Stimulated activated naive B cell treated with anti-CD40 and anti-IgM and Interleukin-4, amounts not matched to agents 10 μg/mL and 1 μg/mL and 100 μg/mL, for 72 hours (primary cell): ENCODE results near the gene SHISA9.

ENCODE experiments used
- ATAC-seq, 2 donors: fragments of 150-1000 bp; cut with Tn5 transposase; replicated peaks; 2 replicates each; pipeline ENCODE4 v1.10.0; 2021; ENCODE audit warnings: moderate library complexity in 1 of 2
- DNase-seq: peaks from one replicate; pipeline ENCODE4 v3.0.0; 2021
- H3K27ac Mint-ChIP-seq: one replicate; pipeline ENCODE4 v1.8.0; 2022; ENCODE audit warnings: mild to moderate bottlenecking, mixed read lengths
- H3K27me3 Mint-ChIP-seq, 2 donors: one replicate each; pipeline ENCODE4 v1.8.0; 2022; ENCODE audit warnings: mixed read lengths in 2 of 2
- H3K36me3 Mint-ChIP-seq, 2 donors: one replicate each; pipeline ENCODE4 v1.8.0; 2022; ENCODE audit warnings: mixed read lengths in 2 of 2, mild to moderate bottlenecking in 1 of 2
- H3K4me1 Mint-ChIP-seq, 2 donors: one replicate each; pipeline ENCODE4 v1.8.0; 2022; ENCODE audit warnings: mixed read lengths in 2 of 2, mild to moderate bottlenecking in 1 of 2
- H3K4me3 Mint-ChIP-seq, 2 donors: one replicate each; pipeline ENCODE4 v1.8.0; 2022; ENCODE audit warnings: mild to moderate bottlenecking in 2 of 2, mixed read lengths in 2 of 2, moderate library complexity in 1 of 2
- H3K9me3 Mint-ChIP-seq, 2 donors: one replicate each; pipeline ENCODE4 v1.8.0; 2022; ENCODE audit warnings: mixed read lengths in 2 of 2, mild to moderate bottlenecking in 1 of 2

SHISA9 gene

GRCh38 chr16:13130586-13130985 lies 229.2 kb downstream of the SHISA9 start:
- ATAC-seq (no peak), DNase-seq (no peak)
- Mint-ChIP-seq H3K27ac (no peak overlapping the region), H3K9me3 (peaks cover 10 to 13% of the 10 kb centered on the region in 2 donors), H3K4me1 (no peaks in the 10 kb centered on the region), H3K4me3 (no peak overlapping the region), H3K36me3 (no peaks in the 10 kb centered on the region), H3K27me3 (peaks cover 8 to 19% of the 10 kb centered on the region in 2 donors)

- peaks cover 13% of the 10 kb centered on the region in 2 donors for H3K9me3 Mint-ChIP-seq
- no peak for ATAC-seq
These were observed 233.4 kb downstream of the SHISA9 start for GRCh38 chr16:13134836-13135235.

DNA sequence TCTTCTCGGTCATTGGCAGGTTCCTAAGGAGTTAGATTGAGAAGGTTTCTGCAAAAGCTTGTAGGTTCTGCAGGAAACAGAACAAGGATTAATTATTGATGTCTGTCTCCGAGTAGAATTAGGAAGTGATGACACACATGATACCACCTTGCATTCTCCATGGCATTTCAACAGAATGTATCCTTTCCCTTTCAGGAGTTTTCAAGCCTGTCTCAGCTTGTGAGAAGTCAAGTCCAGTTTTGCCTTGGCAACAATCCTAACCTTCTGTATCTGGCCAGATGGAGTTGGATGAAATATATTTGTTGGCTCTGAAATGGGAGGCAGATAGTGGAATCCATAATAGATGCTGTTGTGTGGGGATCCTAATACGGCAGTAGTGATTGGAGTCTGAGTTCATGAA lies 235.5 kb downstream of the SHISA9 start:
- DNase-seq (no peak), ATAC-seq (no peak)
- Mint-ChIP-seq H3K9me3 (peaks cover 13% of the 10 kb centered on the region in 2 donors), H3K4me1 (no peaks in the 10 kb centered on the region), H3K36me3 (no peaks in the 10 kb centered on the region), H3K27me3 (peaks cover 0 to 8% of the 10 kb centered on the region in 2 donors), H3K27ac (no peak overlapping the region), H3K4me3 (no peak overlapping the region)

More at GRCh38 chr16:13134836-13135235, 233.4 kb downstream of the SHISA9 start:
- Mint-ChIP-seq H3K27ac (no peak overlapping the region), H3K4me3 (no peak overlapping the region), H3K27me3 (peaks cover 0 to 8% of the 10 kb centered on the region in 2 donors), H3K4me1 (no peaks in the 10 kb centered on the region), H3K36me3 (no peaks in the 10 kb centered on the region)
- DNase-seq, result no peak

DNA sequence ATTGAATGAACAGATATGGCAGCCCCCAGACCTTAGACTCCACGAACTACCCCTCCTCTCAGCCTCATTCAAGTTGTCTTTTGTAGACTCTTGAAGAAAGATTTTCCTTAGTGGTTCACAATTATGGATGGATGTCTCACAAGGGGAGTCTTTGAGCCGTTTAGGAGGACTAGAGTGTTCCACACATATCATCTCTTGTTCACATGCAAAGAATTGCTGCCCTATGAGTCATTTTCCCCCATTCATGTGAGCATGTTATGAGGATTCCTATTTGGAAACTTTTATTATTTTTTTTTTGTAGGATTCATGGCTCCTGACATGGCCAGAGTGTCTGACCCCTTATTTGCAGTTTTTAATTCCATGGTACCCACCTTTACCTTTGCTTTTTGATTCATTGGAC lies 237.1 kb downstream of the SHISA9 start:
- Mint-ChIP-seq H3K4me1 (no peaks in the 10 kb centered on the region), H3K27ac (no peak overlapping the region)

DNA sequence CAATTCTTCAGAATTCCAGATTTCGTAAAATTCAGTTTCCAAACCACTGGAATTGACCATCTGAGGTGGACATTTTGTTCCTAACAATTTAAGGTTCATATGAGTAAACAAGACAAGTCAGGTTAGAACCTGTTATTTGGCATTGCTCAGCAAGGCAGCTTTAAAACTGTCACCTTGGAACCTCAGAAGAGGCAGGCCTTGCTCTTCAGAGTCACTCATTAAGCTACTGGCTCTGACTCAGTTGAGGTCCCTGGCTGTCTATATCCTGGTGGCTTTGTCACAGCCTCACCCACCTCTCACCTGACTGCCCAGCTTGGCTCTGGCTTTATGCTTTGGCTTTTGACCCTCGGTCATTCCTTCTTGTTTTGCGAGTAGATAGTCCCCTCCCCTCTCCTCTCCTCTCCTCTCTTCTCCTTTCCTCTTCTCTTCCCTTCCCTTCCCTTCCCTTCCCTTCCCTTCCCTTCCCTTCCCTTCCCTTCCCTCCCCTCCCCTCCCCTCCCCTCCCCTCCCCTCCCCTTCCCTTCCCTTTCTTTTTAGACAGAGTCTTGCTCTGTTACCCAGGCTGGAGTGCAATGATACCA lies 238.4 kb downstream of the SHISA9 start:
- no peak for DNase-seq
- Mint-ChIP-seq H3K4me1 (no peaks in the 10 kb centered on the region), H3K9me3 (peaks cover 8 to 9% of the 10 kb centered on the region in 2 donors), H3K36me3 (no peaks in the 10 kb centered on the region), H3K4me3 (no peak overlapping the region), H3K27ac (no peak overlapping the region), H3K27me3 (no peaks in the 10 kb centered on the region)
- ATAC-seq, result no peak

More for the DNA sequence above, 237.1 kb downstream of the SHISA9 start:
- Mint-ChIP-seq H3K27me3 (no peaks in the 10 kb centered on the region), H3K36me3 (no peaks in the 10 kb centered on the region), H3K9me3 (peaks cover 13% of the 10 kb centered on the region in 2 donors), H3K4me3 (no peak overlapping the region)
- DNase-seq (no peak), ATAC-seq (no peak)

DNA sequence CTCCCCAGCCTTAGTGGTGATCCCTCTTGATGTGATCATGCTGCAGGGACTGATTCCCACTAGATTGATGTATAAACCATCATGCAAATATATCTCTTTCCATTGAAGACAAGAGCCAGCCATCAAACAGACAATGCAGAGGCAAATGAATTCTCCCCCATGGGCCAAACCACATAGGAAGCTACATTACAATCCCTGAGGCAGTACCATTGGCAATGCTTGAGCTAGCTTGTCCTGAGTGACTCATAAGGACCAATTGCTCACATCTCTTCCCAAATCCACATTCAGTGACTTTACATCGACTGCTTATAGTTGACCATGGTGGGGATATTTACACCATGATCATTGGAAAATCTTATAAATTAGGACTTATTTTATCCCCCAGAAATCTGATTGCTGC lies 242.2 kb downstream of the SHISA9 start:
- Mint-ChIP-seq H3K27me3 (peaks cover 0 to 9% of the 10 kb centered on the region in 2 donors), H3K27ac (no peak overlapping the region), H3K4me1 (no peaks in the 10 kb centered on the region), H3K4me3 (no peak overlapping the region), H3K9me3 (peaks cover 0 to 4% of the 10 kb centered on the region in 2 donors), H3K36me3 (no peaks in the 10 kb centered on the region)
- ATAC-seq, result no peak
- no peak for DNase-seq

- DNase-seq, result no peak
- Mint-ChIP-seq H3K9me3 (peaks cover 0 to 2% of the 10 kb centered on the region in 2 donors), H3K4me3 (no peak overlapping the region), H3K27ac (no peak overlapping the region), H3K36me3 (no peaks in the 10 kb centered on the region), H3K4me1 (no peaks in the 10 kb centered on the region), H3K27me3 (peaks cover 0 to 9% of the 10 kb centered on the region in 2 donors)
- no peak for ATAC-seq
These were observed 245.4 kb downstream of the SHISA9 start for GRCh38 chr16:13146829-13147228.

GRCh38 chr16:13148294-13148693 lies 246.9 kb downstream of the SHISA9 start:
- H3K27me3 Mint-ChIP-seq, result peaks cover 0 to 9% of the 10 kb centered on the region in 2 donors
- H3K27ac Mint-ChIP-seq, result no peak overlapping the region
- no peaks in the 10 kb centered on the region for H3K4me1 Mint-ChIP-seq
- H3K9me3 Mint-ChIP-seq, result peaks cover 0 to 2% of the 10 kb centered on the region in 2 donors
- no peaks in the 10 kb centered on the region for H3K36me3 Mint-ChIP-seq
- no peak for ATAC-seq
- DNase-seq, result no peak
- no peak overlapping the region for H3K4me3 Mint-ChIP-seq

DNA sequence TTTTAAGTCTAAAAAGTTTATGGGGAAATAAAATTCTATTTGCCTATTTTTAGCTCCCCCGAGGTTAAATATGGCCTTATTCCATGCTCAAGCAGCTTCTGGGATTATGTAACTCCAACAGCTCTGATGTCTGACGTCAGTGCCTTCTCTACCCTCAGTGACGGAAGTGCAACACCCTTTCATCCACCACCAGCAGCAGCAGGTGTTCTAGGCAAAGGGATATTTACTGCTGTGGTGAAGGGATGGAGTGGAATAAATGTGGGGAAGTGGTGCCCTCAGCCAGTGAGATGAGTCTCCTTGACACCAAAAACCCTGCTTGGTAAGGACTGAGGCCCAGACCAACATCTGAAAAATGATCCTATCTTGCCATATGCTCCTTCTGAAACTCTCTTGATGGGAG lies 247.4 kb downstream of the SHISA9 start:
- Mint-ChIP-seq H3K4me1 (no peaks in the 10 kb centered on the region), H3K36me3 (no peaks in the 10 kb centered on the region), H3K9me3 (no peaks in the 10 kb centered on the region), H3K27me3 (peaks cover 0 to 9% of the 10 kb centered on the region in 2 donors), H3K4me3 (no peak overlapping the region), H3K27ac (no peak overlapping the region)
- ATAC-seq (no peak), DNase-seq (no peak)

DNA sequence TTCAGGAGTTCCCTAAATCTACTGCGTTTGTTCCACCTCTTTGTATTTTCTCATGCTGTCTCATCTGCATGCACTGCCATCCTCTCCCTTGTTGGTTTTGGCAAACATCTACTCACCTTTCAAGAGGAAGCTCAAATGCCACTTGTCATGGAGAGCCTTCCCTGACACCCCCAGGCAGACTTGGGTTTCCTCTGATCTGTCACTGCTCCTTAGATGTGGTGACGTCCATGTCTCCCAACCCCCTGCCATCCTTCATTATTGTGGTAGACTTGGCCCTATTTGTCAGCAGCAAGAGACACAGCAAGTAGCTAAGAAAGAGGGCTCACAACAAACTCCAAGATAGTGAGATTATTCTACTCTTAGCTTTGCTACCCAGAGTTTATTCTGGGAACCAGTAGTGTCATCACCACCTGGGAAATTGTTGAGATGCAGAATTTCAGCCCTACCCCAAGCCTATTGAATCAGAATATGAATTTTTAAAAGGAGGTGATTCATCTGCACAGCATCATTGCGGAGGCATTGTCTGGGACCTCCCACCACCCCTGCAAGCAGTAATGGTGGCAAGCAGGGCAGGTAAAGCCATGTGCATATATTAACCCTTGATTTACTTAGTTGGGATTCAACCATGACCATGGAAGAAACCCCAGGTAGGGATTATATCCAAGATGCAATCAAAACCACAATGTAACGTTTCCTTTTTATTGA lies 248.9 kb downstream of the SHISA9 start:
- Mint-ChIP-seq H3K27ac (no peak overlapping the region), H3K36me3 (no peaks in the 10 kb centered on the region), H3K4me1 (no peaks in the 10 kb centered on the region), H3K9me3 (peaks cover 0 to 3% of the 10 kb centered on the region in 2 donors), H3K4me3 (no peak overlapping the region), H3K27me3 (peaks cover 0 to 9% of the 10 kb centered on the region in 2 donors)
- ATAC-seq (no peak), DNase-seq (no peak)

- Mint-ChIP-seq H3K4me3 (no peak overlapping the region), H3K36me3 (no peaks in the 10 kb centered on the region), H3K4me1 (no peaks in the 10 kb centered on the region), H3K27ac (no peak overlapping the region), H3K27me3 (no peaks in the 10 kb centered on the region), H3K9me3 (peaks cover 0 to 5% of the 10 kb centered on the region in 2 donors)
- no peak for DNase-seq
- no peak for ATAC-seq
These were observed 252.3 kb downstream of the SHISA9 start for GRCh38 chr16:13153696-13154095.

- peaks cover 0 to 5% of the 10 kb centered on the region in 2 donors for H3K9me3 Mint-ChIP-seq
- no peak overlapping the region for H3K4me3 Mint-ChIP-seq
- H3K4me1 Mint-ChIP-seq, result no peaks in the 10 kb centered on the region
- H3K27ac Mint-ChIP-seq, result no peak overlapping the region
- DNase-seq (no peak), ATAC-seq (no peak)
- no peaks in the 10 kb centered on the region for H3K36me3 Mint-ChIP-seq
- H3K27me3 Mint-ChIP-seq, result no peaks in the 10 kb centered on the region
These were observed 253.4 kb downstream of the SHISA9 start for GRCh38 chr16:13154799-13155198.

DNA sequence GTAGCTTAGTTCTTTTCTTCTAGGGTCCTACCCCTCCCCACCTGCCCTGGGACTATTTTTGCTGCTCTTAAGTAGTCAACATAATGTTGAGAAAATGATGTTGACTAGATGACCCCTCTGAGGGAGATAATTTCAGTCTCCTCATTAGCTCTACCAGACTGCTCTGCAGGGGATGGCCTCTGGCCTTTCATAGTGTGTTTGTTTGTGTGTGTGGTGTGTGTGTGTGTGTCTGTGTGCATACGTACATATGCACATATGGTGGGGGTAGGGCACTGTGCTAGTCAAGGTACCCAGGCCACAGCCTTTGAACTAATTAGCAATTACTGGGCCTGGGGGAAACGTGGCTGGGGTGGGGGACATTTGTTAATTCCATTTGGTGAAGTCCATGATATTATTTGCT lies 254.0 kb downstream of the SHISA9 start:
- ATAC-seq (no peak), DNase-seq (no peak)
- H3K27ac Mint-ChIP-seq, result no peak overlapping the region
- no peaks in the 10 kb centered on the region for H3K27me3 Mint-ChIP-seq
- no peak overlapping the region for H3K4me3 Mint-ChIP-seq
- no peaks in the 10 kb centered on the region for H3K36me3 Mint-ChIP-seq
- H3K9me3 Mint-ChIP-seq, result peaks cover 0 to 5% of the 10 kb centered on the region in 2 donors
- no peaks in the 10 kb centered on the region for H3K4me1 Mint-ChIP-seq

GRCh38 chr16:13155780-13156179 lies 254.4 kb downstream of the SHISA9 start:
- H3K27ac Mint-ChIP-seq, result no peak overlapping the region
- no peaks in the 10 kb centered on the region for H3K27me3 Mint-ChIP-seq
- peaks cover 0 to 5% of the 10 kb centered on the region in 2 donors for H3K9me3 Mint-ChIP-seq
- ATAC-seq (no peak), DNase-seq (no peak)
- no peaks in the 10 kb centered on the region for H3K4me1 Mint-ChIP-seq
- H3K4me3 Mint-ChIP-seq, result no peak overlapping the region
- H3K36me3 Mint-ChIP-seq, result no peaks in the 10 kb centered on the region

DNA sequence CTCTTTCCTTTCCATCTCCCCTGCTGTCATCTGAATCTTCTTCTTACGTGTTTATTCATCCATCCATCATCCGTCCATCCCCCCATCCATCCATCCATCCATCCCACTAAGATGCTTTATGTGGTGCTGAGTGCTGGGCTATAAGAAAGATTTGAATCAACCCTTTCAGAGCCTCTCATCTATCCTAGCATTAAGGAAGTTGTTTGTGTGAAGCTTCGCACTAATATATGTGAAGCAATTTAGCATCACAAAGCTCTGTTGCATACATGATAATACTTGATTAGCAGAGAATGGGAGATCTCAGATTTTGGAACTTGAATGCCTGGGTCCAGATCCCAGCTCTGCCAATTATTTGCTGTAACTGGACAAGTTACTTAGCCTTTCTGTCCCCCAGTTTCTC lies 255.7 kb downstream of the SHISA9 start:
- peaks cover 0 to 6% of the 10 kb centered on the region in 2 donors for H3K9me3 Mint-ChIP-seq
- no peak for DNase-seq
- H3K27ac Mint-ChIP-seq, result no peak overlapping the region
- no peak overlapping the region for H3K4me3 Mint-ChIP-seq
- no peak for ATAC-seq
- no peaks in the 10 kb centered on the region for H3K4me1 Mint-ChIP-seq
- no peaks in the 10 kb centered on the region for H3K36me3 Mint-ChIP-seq
- no peaks in the 10 kb centered on the region for H3K27me3 Mint-ChIP-seq
